Right lung (tissue), 5 donors: Measurements from ENCODE around the gene TGM5. TPM values are rescaled to one million over a fixed set of nuclear protein-coding genes. Genes with fewer than 3 reads are reported as not detected.
"Not testable (repeated sequence)": the region's sequence is repeated elsewhere in the genome, so short reads cannot be mapped to it uniquely, and the experiment has no call there.

Source experiments
- DNase-seq, 2 donors: peaks; one replicate each; pipeline ENCODE4 v3.0.0-alpha.2; 2013
- polyA plus RNA-seq, 5 donors: library from polyadenylated mRNA; unstranded; fragments of 120-200 nt; gene quantifications; one replicate each; pipeline versions ENCODE4 v1.2.1 to v1.2.3, GENCODE V29; 2013; ENCODE audit warnings: inconsistent platforms in 1 of 5, low replicate concordance in 1 of 5; ENCODE audit not compliant: insufficient read length in 5 of 5, insufficient read depth in 1 of 5

Gene TGM5
- polyA plus RNA-seq, 5 donors, result 0.09 TPM; not detected in 4

DNA sequence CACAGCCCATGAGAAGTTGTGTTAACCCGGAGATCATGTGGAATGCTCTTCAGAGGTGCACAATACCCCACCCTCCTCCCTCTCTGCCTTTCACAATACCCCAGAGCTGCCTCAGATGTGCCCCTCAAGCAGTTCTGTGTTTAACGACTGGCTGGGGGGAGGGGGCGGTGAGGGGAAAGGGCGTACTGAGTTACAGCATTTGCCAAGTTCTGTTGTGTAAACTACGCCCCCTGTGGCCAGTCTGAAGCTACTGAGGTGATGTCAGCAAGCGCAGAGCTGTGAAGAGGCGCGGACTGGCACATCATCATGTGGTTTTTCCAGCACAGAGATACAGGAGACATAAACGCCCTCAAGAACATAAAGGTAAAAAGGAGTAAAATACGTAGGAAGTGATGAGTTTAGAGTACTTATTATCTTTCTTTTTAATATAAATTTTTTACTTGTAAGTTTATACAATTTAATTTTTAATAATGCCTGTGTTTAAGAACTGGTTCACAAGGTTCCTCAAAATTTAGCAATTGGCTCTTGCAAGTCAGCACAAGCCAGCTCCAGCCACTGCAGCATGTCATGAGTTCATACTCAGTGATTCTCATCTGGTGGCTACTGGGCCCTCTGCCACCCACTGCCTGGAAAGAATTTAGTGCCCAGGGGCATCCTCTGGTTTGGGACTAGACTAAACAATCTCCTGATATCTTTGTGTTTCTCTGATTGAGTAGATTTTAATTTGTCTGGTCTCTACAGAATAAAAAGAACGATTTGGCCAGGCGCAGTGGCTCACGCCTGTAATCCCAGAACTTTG, 47.6 kb downstream of the TGM5 start:
- no peak for DNase-seq

DNA sequence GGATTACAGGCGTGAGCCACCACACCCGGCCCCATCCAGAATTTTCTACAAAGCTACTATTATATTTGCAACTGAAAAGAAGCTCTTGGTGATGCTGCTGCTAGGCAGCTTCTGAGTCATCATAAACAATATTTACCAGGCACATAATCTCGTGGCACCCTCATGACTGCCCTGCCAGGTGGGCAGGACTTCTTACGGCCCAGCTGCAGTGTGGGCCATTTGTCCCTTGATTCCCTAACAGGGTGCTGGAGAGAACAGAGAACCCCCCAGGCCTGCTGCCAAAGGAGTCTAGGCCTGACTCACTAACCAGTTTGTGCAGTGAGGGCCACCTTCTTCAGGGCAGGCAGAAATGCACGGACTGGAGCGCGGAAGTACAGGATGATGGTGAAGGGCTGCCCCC, 50.8 kb downstream of the TGM5 start:
- DNase-seq, result no peak

DNA sequence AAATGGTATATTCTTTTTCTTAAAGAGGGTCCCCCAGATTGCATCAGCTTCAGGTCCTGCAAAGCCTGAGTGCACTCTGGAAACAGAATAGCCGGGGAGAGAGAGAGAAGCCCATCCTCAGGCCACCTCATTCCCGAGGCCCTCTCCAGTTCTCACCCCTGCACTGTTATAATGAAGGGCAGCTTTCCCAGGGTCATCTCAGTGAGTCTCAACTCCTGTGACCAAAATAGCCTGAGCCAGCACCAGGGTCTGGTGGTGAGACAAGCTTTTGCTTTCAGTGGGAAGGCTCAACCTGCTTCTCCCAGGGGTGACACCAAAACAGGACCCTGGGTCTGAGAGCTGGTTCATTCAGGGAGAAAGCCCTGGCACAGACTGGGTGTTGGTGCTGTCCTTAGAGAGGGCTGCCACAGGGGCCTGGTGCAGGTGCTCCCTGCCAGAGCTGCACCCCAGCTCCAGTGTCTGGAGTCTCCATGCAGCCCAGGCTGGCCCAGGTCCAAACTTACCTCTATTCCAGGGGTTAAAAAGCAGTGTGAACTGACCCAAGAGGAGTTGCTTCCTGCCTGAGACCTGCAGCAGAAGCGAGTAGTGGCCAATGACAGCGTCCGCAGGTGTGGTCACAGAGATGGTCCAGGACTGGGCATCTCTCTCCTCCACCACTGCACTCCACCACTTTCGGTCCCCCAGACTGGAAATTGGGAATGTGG, 52.0 kb downstream of the TGM5 start:
- DNase-seq, result no peak

DNA sequence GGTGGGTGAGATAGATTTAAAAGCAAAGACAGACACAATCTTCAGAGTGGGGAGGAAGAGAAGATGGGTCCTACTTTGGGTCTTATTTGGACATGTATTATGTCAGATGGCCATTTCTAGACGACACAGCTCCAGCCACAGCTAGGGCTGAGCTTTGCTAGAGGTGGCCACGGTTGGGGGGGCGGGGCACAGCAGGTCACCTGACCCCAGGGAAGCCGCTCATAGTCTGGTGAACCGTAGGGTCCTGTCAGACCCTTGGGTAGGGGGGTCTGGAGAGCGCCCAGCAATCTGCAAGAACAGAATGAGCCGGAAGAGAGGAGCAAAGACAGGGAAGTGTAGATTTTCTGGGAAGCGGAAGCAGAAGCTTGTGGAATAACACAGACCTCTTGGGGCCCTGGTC, 52.6 kb downstream of the TGM5 start:
- DNase-seq, result no peak

DNA sequence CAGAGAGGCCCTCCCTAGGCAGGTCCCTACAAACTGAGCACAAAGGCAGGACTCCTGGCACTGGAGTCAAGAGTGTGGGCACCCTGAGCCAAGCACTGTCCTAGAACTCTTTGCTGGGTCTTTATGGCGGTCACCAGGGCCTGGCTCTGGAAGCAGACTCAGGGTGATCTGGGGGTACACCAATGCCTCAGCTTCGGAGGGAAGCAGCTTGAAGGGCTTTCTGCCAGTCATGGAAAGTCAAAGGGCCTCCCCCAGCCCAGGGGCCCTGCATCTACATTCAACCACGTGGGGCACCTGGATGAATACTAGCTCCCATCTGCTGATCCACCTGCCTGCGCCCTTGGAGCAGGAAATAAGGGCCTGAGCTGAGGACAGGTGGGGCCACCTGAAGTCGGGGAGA, 53.3 kb downstream of the TGM5 start:
- DNase-seq, result no peak

GRCh38 chr15:43212951-43213350, 53.8 kb downstream of the TGM5 start:
- no peak for DNase-seq

DNA sequence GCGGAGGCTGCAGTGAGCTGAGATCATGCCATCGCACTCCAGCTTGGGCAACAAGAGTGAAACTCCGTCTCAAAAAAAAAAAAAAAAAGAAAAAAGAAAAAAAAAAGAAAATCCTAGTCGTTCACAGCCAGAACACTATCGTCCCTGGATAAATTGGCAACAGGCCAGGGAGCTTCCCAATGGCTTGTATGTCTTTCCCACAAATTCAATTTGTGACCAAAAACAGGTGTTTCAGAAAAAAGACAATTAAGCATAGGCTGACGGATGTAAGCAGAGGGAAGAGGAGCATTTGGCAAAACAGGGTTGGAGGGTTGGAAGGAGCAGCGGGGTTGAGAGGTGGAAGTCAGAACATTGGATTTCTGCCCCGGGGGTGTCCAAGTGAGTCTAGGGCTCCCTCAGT, 54.4 kb downstream of the TGM5 start:
- DNase-seq, result no peak

- DNase-seq, result no peak
Measured at GRCh38 chr15:43211224-43211735, 55.4 kb downstream of the TGM5 start.

- DNase-seq, result no peak
Measured at GRCh38 chr15:43210807-43211206, 55.9 kb downstream of the TGM5 start.

- DNase-seq, result no peak
Measured at GRCh38 chr15:43210172-43210745, 56.5 kb downstream of the TGM5 start.

- no peak for DNase-seq
Measured at GRCh38 chr15:43209059-43209824, 57.5 kb downstream of the TGM5 start.

DNA sequence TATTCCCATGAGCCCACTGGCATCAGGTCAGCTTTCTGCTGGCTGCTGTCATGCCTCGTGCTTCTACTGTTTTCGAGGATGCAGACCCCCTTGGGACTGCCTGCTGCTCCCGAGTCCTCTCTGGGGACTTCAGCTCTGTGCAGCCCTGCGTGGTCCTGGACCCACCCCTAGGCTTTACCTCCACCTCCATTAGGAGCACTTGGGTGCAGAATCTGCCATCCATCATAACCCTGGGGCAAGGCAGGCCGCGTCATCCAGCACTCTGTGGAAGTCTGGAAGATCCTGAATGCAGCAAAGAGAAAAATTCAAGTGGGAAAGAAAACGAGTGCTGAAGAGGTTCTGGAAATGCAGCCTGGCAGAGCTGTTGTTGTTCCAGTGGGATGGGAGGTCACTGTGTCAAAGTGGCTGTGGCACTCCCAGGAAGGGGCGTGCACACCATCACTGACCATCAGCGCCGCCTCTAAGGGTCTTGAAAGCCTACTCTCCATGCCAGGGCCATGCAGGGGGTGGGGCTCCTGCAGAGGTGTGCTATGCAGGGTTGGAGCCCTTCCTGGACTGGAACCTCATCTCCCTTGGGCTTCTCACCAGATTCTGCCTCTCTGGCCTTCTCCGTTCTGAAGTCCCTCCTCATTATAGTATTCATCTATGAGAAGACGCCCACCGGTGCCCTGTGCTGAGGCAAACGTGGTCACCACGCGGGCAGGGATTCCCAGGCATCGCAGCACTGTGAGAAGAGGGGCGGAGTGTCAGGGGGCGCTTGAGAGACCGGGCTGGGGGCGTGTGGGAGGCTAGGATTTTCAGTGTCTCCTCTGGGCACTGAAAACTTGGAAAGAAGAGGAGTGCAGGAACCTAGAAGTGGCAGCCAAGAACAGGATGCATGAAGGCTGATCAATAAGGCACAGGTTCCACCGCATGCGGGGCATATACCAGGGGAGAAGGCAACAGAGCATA, 58.4 kb downstream of the TGM5 start:
- DNase-seq, result no peak

GRCh38 chr15:43207024-43207423, 59.7 kb downstream of the TGM5 start:
- no peak for DNase-seq

GRCh38 chr15:43206054-43206453, 60.7 kb downstream of the TGM5 start:
- no peak for DNase-seq

- peak in 1 of 2 donors; percentile 26 for DNase-seq
Measured at GRCh38 chr15:43204016-43204901, 62.5 kb downstream of the TGM5 start.

GRCh38 chr15:43199945-43200488, 66.7 kb downstream of the TGM5 start:
- no peak for DNase-seq

DNA sequence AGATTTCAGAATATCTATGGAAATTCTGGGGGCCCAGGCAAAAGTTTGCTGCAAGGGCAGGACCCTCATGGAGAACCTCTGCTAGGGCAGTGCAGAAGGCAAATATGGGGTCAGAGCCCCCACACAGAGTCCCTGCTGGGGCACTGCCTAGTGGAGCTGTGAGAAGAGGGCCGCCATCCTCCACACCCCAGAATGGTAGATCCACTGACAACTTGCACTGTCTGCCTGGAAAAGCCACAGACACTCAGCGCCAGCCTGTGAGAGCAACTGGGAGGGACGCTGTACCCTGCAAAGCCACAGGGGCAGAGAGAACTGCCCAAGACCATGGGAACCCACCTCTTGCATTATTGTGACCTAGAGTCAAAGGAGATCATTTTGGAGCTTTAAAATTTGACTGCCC, 67.7 kb downstream of the TGM5 start:
- no peak for DNase-seq

GRCh38 chr15:43198556-43198955, 68.2 kb downstream of the TGM5 start:
- DNase-seq, result not testable (repeated sequence)

- DNase-seq, result not testable (repeated sequence)
Measured at GRCh38 chr15:43197773-43198172, 69.0 kb downstream of the TGM5 start.
